RWPE1 (cell line): ENCODE data around the gene BID.

Source experiments
- CTCF ChIA-PET: fragments of 350-600 bp; sonication (Branson Sonifier 250); formaldehyde crosslinking; extraction: SDS; loops from one replicate; lab custom pipeline; 2021; lab: Yijun Ruan, JAX
- POLR2A ChIA-PET: fragments of 400-600 bp; formaldehyde crosslinking; extraction: SDS; loops from one replicate; lab custom pipeline; 2020; ENCODE audit warnings: antibody characterized with exemption; ENCODE audit not compliant: low non-redundant PET; lab: Yijun Ruan, JAX
- DNase-seq: peaks from one replicate; pipeline ENCODE4 v3.0.0; 2012; ENCODE audit warnings: low spot score
- H3K27ac ChIP-seq: fragments of 450-650 bp; 2 replicates; pipeline ENCODE4 v1.5.1; 2017
- TF ChIP-seq, protein P1 (sequence below): fragments of 450-650 bp; conservative IDR thresholded peaks from 2 replicates; pipeline ENCODE4 v1.5.1; 2017; ENCODE audit warnings: low read depth, mild to moderate bottlenecking

The BID gene

DNA sequence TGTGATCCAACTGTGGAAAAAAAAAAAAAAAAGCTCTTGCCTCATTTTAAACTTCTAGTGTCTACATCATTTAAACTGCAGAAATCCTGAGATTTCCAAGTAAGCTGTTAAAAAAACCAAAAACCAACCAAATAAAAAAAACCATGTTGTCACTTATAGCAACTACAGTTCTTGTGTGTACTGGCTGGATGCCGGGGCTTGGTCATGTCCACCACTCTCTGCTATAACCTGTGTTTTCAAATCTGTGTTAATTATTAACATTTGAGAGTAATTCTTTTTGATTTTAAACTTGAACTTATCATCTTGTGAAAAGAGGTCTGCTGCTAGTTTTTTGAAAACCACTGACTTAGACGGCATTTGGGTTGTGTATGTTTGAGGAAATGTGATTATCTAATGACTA, 32.2 kb upstream of the BID start:
- TF ChIP-seq, protein P1, sequence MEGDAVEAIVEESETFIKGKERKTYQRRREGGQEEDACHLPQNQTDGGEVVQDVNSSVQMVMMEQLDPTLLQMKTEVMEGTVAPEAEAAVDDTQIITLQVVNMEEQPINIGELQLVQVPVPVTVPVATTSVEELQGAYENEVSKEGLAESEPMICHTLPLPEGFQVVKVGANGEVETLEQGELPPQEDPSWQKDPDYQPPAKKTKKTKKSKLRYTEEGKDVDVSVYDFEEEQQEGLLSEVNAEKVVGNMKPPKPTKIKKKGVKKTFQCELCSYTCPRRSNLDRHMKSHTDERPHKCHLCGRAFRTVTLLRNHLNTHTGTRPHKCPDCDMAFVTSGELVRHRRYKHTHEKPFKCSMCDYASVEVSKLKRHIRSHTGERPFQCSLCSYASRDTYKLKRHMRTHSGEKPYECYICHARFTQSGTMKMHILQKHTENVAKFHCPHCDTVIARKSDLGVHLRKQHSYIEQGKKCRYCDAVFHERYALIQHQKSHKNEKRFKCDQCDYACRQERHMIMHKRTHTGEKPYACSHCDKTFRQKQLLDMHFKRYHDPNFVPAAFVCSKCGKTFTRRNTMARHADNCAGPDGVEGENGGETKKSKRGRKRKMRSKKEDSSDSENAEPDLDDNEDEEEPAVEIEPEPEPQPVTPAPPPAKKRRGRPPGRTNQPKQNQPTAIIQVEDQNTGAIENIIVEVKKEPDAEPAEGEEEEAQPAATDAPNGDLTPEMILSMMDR, result no peak
- ChIA-PET POLR2A (no interaction called here), CTCF (no interaction called here)
- no peak overlapping the region for H3K27ac ChIP-seq
- DNase-seq, result no peak

DNA sequence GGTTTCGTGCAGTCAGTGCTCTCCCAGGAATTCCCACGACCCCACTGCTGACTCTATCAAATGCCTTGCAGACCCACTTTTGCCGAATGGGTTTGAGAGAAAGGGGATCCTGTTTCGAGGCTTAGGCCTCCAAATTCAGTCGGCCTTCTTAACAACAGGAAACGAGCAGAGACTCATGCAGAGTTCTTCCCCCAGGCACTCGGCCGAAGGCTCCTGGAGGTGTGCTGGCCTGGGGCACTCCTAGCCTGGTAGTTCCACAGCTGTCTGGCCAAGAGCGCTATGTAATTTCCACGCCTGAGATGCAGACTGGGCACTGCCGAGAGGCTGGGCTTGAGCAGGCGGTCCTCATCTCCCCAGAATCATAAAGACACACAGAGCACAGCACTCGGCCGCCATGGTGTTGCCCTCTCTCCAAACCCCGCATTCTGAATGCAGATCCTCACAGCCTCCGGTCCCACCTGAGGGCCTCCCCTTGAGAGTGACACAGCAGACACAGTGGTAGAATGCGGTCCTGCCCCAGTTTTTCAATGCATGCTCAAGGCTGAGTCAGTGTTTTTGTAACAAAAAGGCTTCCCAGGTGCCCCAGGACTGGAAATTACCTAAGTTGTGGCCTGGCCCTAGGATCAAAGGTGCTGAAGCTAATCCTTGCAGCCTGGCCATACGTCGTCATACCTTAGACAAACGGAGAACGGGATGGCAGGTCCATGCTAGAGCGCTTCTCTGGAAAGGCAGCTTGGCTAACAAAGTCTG, 30.2 kb upstream of the BID start:
- TF ChIP-seq, protein P1, result no peak
- POLR2A ChIA-PET, result no interaction called here
- DNase-seq, result no peak
- H3K27ac ChIP-seq, result peak overlapping the region; percentile 21
- CTCF ChIA-PET, result no interaction called here

DNA sequence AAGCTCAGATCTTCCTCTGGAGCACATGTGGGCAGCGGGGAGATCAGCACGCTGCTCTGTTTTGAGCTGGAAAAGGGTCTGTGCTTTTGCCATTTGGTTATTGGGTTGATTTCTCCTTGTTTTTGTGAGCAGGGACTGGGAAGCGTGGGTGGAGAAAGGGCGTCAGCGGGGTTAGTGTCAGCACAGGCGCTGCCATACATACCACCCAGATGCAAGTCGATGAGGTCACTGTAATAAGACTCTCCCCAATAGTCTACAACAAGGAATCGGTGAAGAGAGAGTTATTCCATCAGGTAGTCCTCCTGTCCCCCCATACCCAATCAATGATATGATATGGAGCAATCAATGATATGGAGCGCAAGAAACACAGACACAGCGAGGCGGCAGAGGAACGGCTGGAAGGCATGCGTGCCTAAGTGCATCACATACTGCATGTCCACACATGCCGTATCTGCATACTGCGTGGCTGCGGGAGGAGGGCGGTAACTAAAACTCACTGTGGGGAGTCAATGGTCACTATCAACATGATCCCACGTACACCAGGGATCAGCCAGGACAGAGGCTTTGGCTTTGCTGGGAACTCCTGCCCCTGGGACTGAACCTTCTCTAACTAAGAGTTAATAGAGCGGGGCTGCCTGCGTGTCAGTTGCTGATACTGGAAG, 29.5 kb upstream of the BID start:
- H3K27ac ChIP-seq, result peak overlapping the region; percentile 21

DNA sequence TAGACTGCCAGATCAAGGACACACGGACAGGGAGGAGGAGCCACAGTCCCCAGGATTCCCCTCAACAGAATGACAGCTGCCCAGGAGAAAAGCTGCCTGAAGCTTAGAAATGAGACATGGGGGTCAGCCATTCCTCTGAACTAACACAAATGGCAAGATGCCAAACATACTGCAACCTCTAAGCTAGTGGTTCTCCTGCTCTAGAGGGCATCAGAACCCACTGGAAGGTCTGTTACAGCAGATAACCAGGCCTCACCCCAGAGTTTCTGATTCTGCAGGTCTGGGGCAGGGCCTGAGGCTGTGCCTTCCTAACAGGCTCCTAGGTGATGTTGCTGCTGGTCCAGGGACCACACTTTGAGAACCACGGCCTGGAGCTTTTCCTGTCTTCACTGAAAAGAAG, 28.6 kb upstream of the BID start:
- CTCF ChIA-PET, result no interaction called here
- TF ChIP-seq, protein P1, result no peak
- POLR2A ChIA-PET, result no interaction called here

More for the DNA sequence above, 29.5 kb upstream of the BID start:
- TF ChIP-seq, protein P1, result no peak
- CTCF ChIA-PET, result no interaction called here
- DNase-seq, result peak; percentile 13
- POLR2A ChIA-PET, result no interaction called here

DNA sequence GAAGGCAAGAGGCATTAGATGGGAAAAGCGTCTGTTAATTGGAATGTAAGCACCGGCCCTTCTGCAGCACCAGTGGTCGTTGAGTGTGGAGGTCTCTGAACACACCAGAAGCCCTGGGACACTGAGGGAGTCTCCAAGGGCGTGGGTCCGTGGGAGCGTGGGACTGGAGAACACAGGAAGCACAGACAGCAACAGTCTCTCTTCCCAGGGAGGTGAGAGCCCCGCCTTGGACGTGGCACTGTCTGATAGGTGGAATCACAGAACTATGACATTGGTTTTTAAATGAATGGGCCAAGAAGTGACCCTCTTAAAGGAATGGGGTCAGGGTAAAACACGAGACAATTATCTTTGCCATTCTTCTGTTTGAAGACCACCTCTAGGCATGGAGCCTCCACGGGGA, 28.1 kb upstream of the BID start:
- CTCF ChIA-PET, result no interaction called here
- H3K27ac ChIP-seq, result peak overlapping the region; percentile 1; the same call in 1 of the 2 replicates
- POLR2A ChIA-PET, result no interaction called here
- TF ChIP-seq, protein P1, result no peak
- no peak for DNase-seq

More for the DNA sequence above, 28.6 kb upstream of the BID start:
- peak overlapping the region; percentile 21; the same call in 1 of the 2 replicates for H3K27ac ChIP-seq
- DNase-seq, result no peak

DNA sequence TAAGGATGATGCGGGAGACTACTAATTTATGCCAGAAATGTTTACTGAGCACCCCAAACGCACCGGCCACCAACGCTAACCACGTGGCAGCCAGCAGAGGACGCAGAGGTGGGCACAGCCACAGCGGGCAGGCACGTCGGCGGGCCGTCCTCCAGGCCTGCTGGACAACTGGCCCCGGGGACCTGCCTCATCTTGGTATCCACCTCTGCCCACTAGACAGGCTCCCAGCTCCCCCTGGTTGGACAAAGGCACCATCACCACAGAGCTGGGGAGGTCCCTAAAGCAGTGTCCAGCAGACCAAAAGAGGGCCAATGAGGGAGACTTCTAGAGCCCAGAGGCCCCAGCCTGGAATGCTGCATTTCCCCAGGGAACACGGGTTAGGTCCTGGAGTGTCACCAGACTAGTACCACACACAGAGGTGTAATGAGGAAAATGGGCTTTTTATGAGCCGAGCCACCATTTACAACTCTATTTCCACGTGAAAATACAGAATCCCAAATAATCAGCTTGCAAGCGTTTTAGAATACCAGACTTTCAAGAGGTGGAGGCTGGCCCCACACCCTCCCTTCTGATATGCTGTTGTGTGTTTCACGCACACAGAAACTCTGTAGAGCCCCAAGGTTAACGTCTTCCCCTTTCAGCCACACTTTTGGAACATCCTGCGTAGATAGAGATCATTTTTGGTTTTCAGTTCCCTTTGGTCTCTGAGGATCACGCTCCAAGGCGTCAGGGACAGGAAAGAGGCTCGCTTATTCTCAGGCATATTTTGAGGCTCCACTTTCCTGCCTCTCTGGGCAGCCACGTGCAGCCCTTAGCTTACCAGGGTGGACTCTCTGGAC, 23.7 kb upstream of the BID start:
- TF ChIP-seq, protein P1, result no peak
- POLR2A ChIA-PET, result no interaction called here
- no peak overlapping the region for H3K27ac ChIP-seq
- no peak for DNase-seq
- CTCF ChIA-PET, result interaction anchor here (0.6 kb wide), 1 partner anchor 13 kb away, joined by 3 read pairs; no protein-coding TSS in a partner anchor
